GM23248 (cell line): ENCODE measurements around the gene ELMO1.

Experiments
- EZH2 ChIP-seq: fragments of 200-600 bp; sonication (generic); IDR thresholded peaks from 2 replicates; pipeline ENCODE4 v1.6.1; 2018; ENCODE audit warnings: antibody characterized with exemption, mild to moderate bottlenecking; ENCODE audit not compliant: insufficient read depth, poor library complexity, severe bottlenecking
- EZH2phosphoT487 ChIP-seq: fragments of 200-600 bp; sonication (generic); IDR thresholded peaks from 2 replicates; pipeline ENCODE4 v1.6.1; 2018; ENCODE audit warnings: antibody characterized with exemption, moderate library complexity, mild to moderate bottlenecking, low read depth; ENCODE audit not compliant: insufficient read depth

- TF ChIP-seq EZH2 (no peak), EZH2phosphoT487 (no peak)
Observed at GRCh38 chr7:37198906-37199485, 249.7 kb downstream of the ELMO1 start.
